ENCODE results near the gene TENM3.

TENM3 gene

GRCh38 chr4:182320580-182320979 lies 77.4 kb downstream of the TENM3 start:
- no peak for DNase-seq (ENCODE audit: extremely low read depth, low read depth)
- TF ChIP-seq, protein P1, sequence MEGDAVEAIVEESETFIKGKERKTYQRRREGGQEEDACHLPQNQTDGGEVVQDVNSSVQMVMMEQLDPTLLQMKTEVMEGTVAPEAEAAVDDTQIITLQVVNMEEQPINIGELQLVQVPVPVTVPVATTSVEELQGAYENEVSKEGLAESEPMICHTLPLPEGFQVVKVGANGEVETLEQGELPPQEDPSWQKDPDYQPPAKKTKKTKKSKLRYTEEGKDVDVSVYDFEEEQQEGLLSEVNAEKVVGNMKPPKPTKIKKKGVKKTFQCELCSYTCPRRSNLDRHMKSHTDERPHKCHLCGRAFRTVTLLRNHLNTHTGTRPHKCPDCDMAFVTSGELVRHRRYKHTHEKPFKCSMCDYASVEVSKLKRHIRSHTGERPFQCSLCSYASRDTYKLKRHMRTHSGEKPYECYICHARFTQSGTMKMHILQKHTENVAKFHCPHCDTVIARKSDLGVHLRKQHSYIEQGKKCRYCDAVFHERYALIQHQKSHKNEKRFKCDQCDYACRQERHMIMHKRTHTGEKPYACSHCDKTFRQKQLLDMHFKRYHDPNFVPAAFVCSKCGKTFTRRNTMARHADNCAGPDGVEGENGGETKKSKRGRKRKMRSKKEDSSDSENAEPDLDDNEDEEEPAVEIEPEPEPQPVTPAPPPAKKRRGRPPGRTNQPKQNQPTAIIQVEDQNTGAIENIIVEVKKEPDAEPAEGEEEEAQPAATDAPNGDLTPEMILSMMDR (IDR thresholded peaks at IDR 0.05; ENCODE audit: low read depth, low read length) = no peak

GRCh38 chr4:182324282-182324681 lies 81.1 kb downstream of the TENM3 start:
- no peak for DNase-seq (ENCODE audit: extremely low read depth, low read depth)
- TF ChIP-seq, protein P1 (IDR thresholded peaks at IDR 0.05; ENCODE audit: low read depth, low read length) = no peak

- no peak for DNase-seq (ENCODE audit: extremely low read depth, low read depth)
- TF ChIP-seq, protein P1 (IDR thresholded peaks at IDR 0.05; ENCODE audit: low read depth, low read length) = no peak
Measured at GRCh38 chr4:182325397-182325796, 82.2 kb downstream of the TENM3 start.

- DNase-seq (ENCODE audit: extremely low read depth, low read depth) = no peak
- TF ChIP-seq, protein P1 (IDR thresholded peaks at IDR 0.05; ENCODE audit: low read depth, low read length) = no peak
Measured at GRCh38 chr4:182325848-182326255, 82.7 kb downstream of the TENM3 start.

- TF ChIP-seq, protein P1 (IDR thresholded peaks at IDR 0.05; ENCODE audit: low read depth, low read length) = no peak
- no peak for DNase-seq (ENCODE audit: extremely low read depth, low read depth)
Measured at GRCh38 chr4:182328505-182328904, 85.3 kb downstream of the TENM3 start.

GRCh38 chr4:182337366-182337765 lies 94.2 kb downstream of the TENM3 start:
- TF ChIP-seq, protein P1 (IDR thresholded peaks at IDR 0.05; ENCODE audit: low read depth, low read length) = no peak
- DNase-seq (ENCODE audit: extremely low read depth, low read depth) = no peak

- TF ChIP-seq, protein P1 (IDR thresholded peaks at IDR 0.05; ENCODE audit: low read depth, low read length) = no peak
- no peak for DNase-seq (ENCODE audit: extremely low read depth, low read depth)
Measured at GRCh38 chr4:182338063-182338462, 94.9 kb downstream of the TENM3 start.
